H9 (cell line): ENCODE measurements around the gene LAMA3. TPM values are rescaled to one million over a fixed set of nuclear protein-coding genes. Genes with fewer than 3 reads are reported as not detected.

Experiments
- DNase-seq: peaks from one replicate; pipeline ENCODE4 v3.0.0-alpha.2; 2017
- H2AFZ ChIP-seq: one replicate; pipeline ENCODE4 v1.6.1; 2013; ENCODE audit warnings: mild to moderate bottlenecking, low read length, control low read depth, moderate library complexity
- H2AK5ac ChIP-seq: 2 replicates; pipeline ENCODE4 v1.6.1; 2013; ENCODE audit warnings: low read length, control low read depth, mixed read lengths; ENCODE audit not compliant: insufficient read length
- H2BK120ac ChIP-seq: one replicate; pipeline ENCODE4 v1.6.1; 2013; ENCODE audit warnings: low read depth, mild to moderate bottlenecking, low read length, control low read depth, inconsistent platforms; ENCODE audit not compliant: poor library complexity, severe bottlenecking
- H2BK12ac ChIP-seq: 2 replicates; pipeline ENCODE4 v1.6.1; 2013; ENCODE audit warnings: low read length, control low read depth, mixed read lengths, low read depth; ENCODE audit not compliant: insufficient read length
- H2BK15ac ChIP-seq: 2 replicates; pipeline ENCODE4 v1.6.1; 2013; ENCODE audit warnings: low read depth, low read length, control low read depth
- H2BK20ac ChIP-seq: one replicate; pipeline ENCODE4 v1.6.1; 2013; ENCODE audit warnings: low read depth, mild to moderate bottlenecking, low read length, control low read depth, inconsistent platforms; ENCODE audit not compliant: poor library complexity, severe bottlenecking
- H2BK5ac ChIP-seq: 2 replicates; pipeline ENCODE4 v1.6.1; 2013; ENCODE audit warnings: low read length, control low read depth, mixed read lengths; ENCODE audit not compliant: insufficient read length
- H3K14ac ChIP-seq: 2 replicates; pipeline ENCODE4 v1.6.1; 2013; ENCODE audit warnings: low read length, control low read depth; ENCODE audit not compliant: insufficient read depth
- H3K18ac ChIP-seq: 2 replicates; pipeline ENCODE4 v1.6.1; 2013; ENCODE audit warnings: low read depth, mild to moderate bottlenecking, mixed read lengths, low read length, control low read depth; ENCODE audit not compliant: insufficient read length
- H3K23ac ChIP-seq: 2 replicates; pipeline ENCODE4 v1.6.1; 2013; ENCODE audit warnings: low read length, control low read depth, mixed read lengths, low read depth; ENCODE audit not compliant: insufficient read length
- H3K23me2 ChIP-seq: 2 replicates; pipeline ENCODE4 v1.6.1; 2013; ENCODE audit warnings: low read depth, mild to moderate bottlenecking, mixed read lengths, low read length, control low read depth; ENCODE audit not compliant: insufficient read length, poor library complexity, severe bottlenecking
- H3K27ac ChIP-seq: 2 replicates; pipeline ENCODE4 v1.5.1; 2013; ENCODE audit warnings: low read length, control low read depth, mixed read lengths, low read depth; ENCODE audit not compliant: insufficient read length
- H3K27me3 ChIP-seq: 2 replicates; pipeline ENCODE4 v1.6.1; 2013; ENCODE audit warnings: low read length, control low read depth, inconsistent platforms; ENCODE audit not compliant: insufficient read depth
- H3K4ac ChIP-seq: 2 replicates; pipeline ENCODE4 v1.6.1; 2013; ENCODE audit warnings: low read depth, mild to moderate bottlenecking, control low read depth, inconsistent platforms, low read length, moderate library complexity
- H3K4me1 ChIP-seq: 2 replicates; pipeline ENCODE4 v1.6.1; 2013; ENCODE audit warnings: low read length, control low read depth, inconsistent platforms; ENCODE audit not compliant: insufficient read depth
- H3K4me2 ChIP-seq: 2 replicates; pipeline ENCODE4 v1.6.1; 2013; ENCODE audit warnings: low read length, control low read depth, mixed read lengths; ENCODE audit not compliant: insufficient read length, insufficient read depth
- H3K56ac ChIP-seq: 2 replicates; pipeline ENCODE4 v1.6.1; 2013; ENCODE audit warnings: low read depth, mild to moderate bottlenecking, mixed read lengths, low read length, control low read depth; ENCODE audit not compliant: insufficient read length
- H3K79me1 ChIP-seq: 2 replicates; pipeline ENCODE4 v1.6.1; 2013; ENCODE audit warnings: low read depth, mild to moderate bottlenecking, moderate library complexity, low read length, control low read depth, inconsistent platforms; ENCODE audit not compliant: insufficient read depth, poor library complexity, severe bottlenecking
- H3K79me2 ChIP-seq: 2 replicates; pipeline ENCODE4 v1.6.1; 2013; ENCODE audit warnings: low read length, control low read depth, inconsistent platforms; ENCODE audit not compliant: insufficient read depth
- H3K9ac ChIP-seq: 2 replicates; pipeline ENCODE4 v1.6.1; 2013; ENCODE audit warnings: low read length, control low read depth, mixed read lengths; ENCODE audit not compliant: insufficient read length; ENCODE audit errors: extremely low read depth
- H3K9me3 ChIP-seq: one replicate; pipeline ENCODE4 v1.6.1; 2013; ENCODE audit warnings: low read depth, low read length, inconsistent platforms; ENCODE audit not compliant: control insufficient read depth
- H3T11ph ChIP-seq: one replicate; pipeline ENCODE4 v1.6.1; 2013; ENCODE audit warnings: mild to moderate bottlenecking, low read length, control low read depth, inconsistent platforms
- H4K20me1 ChIP-seq: one replicate; pipeline ENCODE4 v1.6.1; 2013; ENCODE audit not compliant: control insufficient read depth, insufficient read length, insufficient read depth
- H4K5ac ChIP-seq: 2 replicates; pipeline ENCODE4 v1.6.1; 2013; ENCODE audit warnings: low read depth, mild to moderate bottlenecking, mixed read lengths, low read length, control low read depth; ENCODE audit not compliant: insufficient read length
- H4K8ac ChIP-seq: replicated peaks from 2 replicates; pipeline ENCODE4 v1.6.1; 2013; ENCODE audit warnings: low read length, control low read depth, mixed read lengths, low read depth; ENCODE audit not compliant: insufficient read length
- H4K91ac ChIP-seq: 2 replicates; pipeline ENCODE4 v1.6.1; 2013; ENCODE audit warnings: low read depth, mild to moderate bottlenecking, moderate library complexity, mixed read lengths, low read length, control low read depth; ENCODE audit not compliant: insufficient read length
- H3K27ac Mint-ChIP-seq, 3 experiments: 2 replicates in 2 of 3; 3 replicates in 1 of 3; pipeline ENCODE4 v1.8.0; 2020 to 2021; ENCODE audit warnings: mixed read lengths in 3 of 3, mild to moderate bottlenecking in 1 of 3, moderate library complexity in 1 of 3
- H3K27me3 Mint-ChIP-seq: 2 replicates; pipeline ENCODE4 v1.8.0; 2021; ENCODE audit warnings: low read depth, mild to moderate bottlenecking, moderate library complexity, mixed read lengths
- H3K36me3 Mint-ChIP-seq, 3 experiments: 2 replicates in 2 of 3; 3 replicates in 1 of 3; pipeline ENCODE4 v1.8.0; 2020 to 2021; ENCODE audit warnings: low read depth in 3 of 3, mixed read lengths in 3 of 3; ENCODE audit not compliant: insufficient read depth in 1 of 3
- H3K4me1 Mint-ChIP-seq, 2 experiments: 2 replicates each; pipeline ENCODE4 v1.8.0; 2020; ENCODE audit warnings: mixed read lengths in 2 of 2
- H3K4me3 Mint-ChIP-seq, 2 experiments: 2 replicates in 1 of 2; 3 replicates in 1 of 2; pipeline ENCODE4 v1.8.0; 2020 to 2021; ENCODE audit warnings: mild to moderate bottlenecking in 2 of 2, mixed read lengths in 2 of 2, moderate library complexity in 1 of 2
- H3K9me3 Mint-ChIP-seq, 2 experiments: 2 replicates in 1 of 2; 3 replicates in 1 of 2; pipeline ENCODE4 v1.8.0; 2020; ENCODE audit warnings: mild to moderate bottlenecking in 2 of 2, mixed read lengths in 2 of 2, moderate library complexity in 1 of 2
- WGBS: extraction: QIAGEN DNeasy Blood & Tissue Kit; methylation state at CpG from one replicate; pipeline ENCODE4 v1.1.7; 2013; ENCODE audit warnings: missing lambda C conversion rate, low lambda C conversion rate, mixed read lengths; ENCODE audit not compliant: insufficient read length; ENCODE audit errors: extremely low coverage; 5-methylcytosine and 5-hydroxymethylcytosine counted together
- total RNA-seq: library from RNA; stranded (reverse); gene quantifications from 2 replicates; pipeline ENCODE4 v1.2.1, GENCODE V29; 2021
- TF ChIP-seq, protein P1 (sequence below): fragments of 200-600 bp; sonication (generic); conservative IDR thresholded peaks from 3 replicates; pipeline ENCODE4 v1.8.0; 2021; ENCODE audit warnings: antibody characterized with exemption, mild to moderate bottlenecking

LAMA3 gene
- total RNA-seq, 1 experiment from 2014 or later: 0.33 TPM

DNA sequence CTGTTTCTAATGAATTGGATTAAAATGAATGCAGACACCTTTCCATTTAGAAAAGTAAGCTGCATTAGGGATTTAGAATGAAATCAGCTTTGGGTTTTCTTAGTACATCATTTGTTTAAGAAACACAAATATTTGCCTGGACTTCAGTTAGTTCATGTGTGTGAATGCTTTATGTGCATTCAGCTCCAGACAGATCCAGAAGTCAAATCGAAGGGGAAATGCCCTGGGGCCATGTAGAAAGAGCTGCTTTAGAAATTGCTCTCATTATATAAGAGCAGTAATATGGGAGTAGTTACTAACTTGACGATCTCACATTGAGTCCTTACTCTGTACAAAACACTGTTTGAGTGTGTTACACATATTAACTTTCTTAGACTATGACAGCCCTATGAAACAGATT lies 237.3 kb downstream of the LAMA3 start:
- H2BK5ac ChIP-seq: no peak overlapping the region
- no peak overlapping the region for H3K4me3 Mint-ChIP-seq
- no peaks in the 10 kb centered on the region for H3K27me3 Mint-ChIP-seq
- H3K27me3 ChIP-seq: no peaks in the 10 kb centered on the region
- no peaks in the 10 kb centered on the region for H4K20me1 ChIP-seq
- H3K4me1 Mint-ChIP-seq: peaks cover 4% of the 10 kb centered on the region in 2 experiments; a peak in 2 of 4 replicates
- H3K56ac ChIP-seq: no peak overlapping the region
- H3K36me3 Mint-ChIP-seq: no peaks in the 10 kb centered on the region
- no peak overlapping the region for H2AK5ac ChIP-seq
- no peaks in the 10 kb centered on the region for H3K23me2 ChIP-seq
- no peak overlapping the region for H3K14ac ChIP-seq
- H3K23ac ChIP-seq: no peak overlapping the region
- H3K9me3 ChIP-seq: no peaks in the 10 kb centered on the region
- H3K4me2 ChIP-seq: no peak overlapping the region
- no peaks in the 10 kb centered on the region; the same call in 1 of the 2 replicates for H3K79me2 ChIP-seq
- H3K27ac Mint-ChIP-seq: no peak overlapping the region
- no peak for DNase-seq
- no peak overlapping the region for H2BK15ac ChIP-seq
- TF ChIP-seq, protein P1, sequence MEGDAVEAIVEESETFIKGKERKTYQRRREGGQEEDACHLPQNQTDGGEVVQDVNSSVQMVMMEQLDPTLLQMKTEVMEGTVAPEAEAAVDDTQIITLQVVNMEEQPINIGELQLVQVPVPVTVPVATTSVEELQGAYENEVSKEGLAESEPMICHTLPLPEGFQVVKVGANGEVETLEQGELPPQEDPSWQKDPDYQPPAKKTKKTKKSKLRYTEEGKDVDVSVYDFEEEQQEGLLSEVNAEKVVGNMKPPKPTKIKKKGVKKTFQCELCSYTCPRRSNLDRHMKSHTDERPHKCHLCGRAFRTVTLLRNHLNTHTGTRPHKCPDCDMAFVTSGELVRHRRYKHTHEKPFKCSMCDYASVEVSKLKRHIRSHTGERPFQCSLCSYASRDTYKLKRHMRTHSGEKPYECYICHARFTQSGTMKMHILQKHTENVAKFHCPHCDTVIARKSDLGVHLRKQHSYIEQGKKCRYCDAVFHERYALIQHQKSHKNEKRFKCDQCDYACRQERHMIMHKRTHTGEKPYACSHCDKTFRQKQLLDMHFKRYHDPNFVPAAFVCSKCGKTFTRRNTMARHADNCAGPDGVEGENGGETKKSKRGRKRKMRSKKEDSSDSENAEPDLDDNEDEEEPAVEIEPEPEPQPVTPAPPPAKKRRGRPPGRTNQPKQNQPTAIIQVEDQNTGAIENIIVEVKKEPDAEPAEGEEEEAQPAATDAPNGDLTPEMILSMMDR: no peak
- H2BK120ac ChIP-seq: no peak overlapping the region
- no peak overlapping the region for H3K18ac ChIP-seq
- no peak overlapping the region for H3T11ph ChIP-seq
- H3K4me1 ChIP-seq: no peaks in the 10 kb centered on the region; the same call in 1 of the 2 replicates
- H2BK20ac ChIP-seq: no peak overlapping the region
- H4K91ac ChIP-seq: no peak overlapping the region
- H3K9me3 Mint-ChIP-seq: no peaks in the 10 kb centered on the region
- no peak overlapping the region for H3K9ac ChIP-seq
- no peak overlapping the region for H2AFZ ChIP-seq
- no peaks in the 10 kb centered on the region for H3K79me1 ChIP-seq
- no peak overlapping the region for H2BK12ac ChIP-seq
- H3K27ac ChIP-seq: no peak overlapping the region
- WGBS: no CpG with 5 or more reads among the region's 2 CpGs
- no peak overlapping the region for H3K4ac ChIP-seq
- no peak overlapping the region for H4K8ac ChIP-seq
- no peak overlapping the region for H4K5ac ChIP-seq
